Neuronal stem cell (in vitro differentiated cells): ENCODE data around the gene DDX42.

Experiments
- DNase-seq: peaks from one replicate; pipeline ENCODE4 v3.0.0-alpha.2; 2013; ENCODE audit warnings: low spot score
- H2AFZ ChIP-seq: one replicate; pipeline ENCODE4 v1.6.1; 2013; ENCODE audit warnings: mild to moderate bottlenecking, low read length, inconsistent platforms
- H2AK5ac ChIP-seq: 2 replicates; pipeline ENCODE4 v1.6.1; 2013; ENCODE audit warnings: low read depth, mild to moderate bottlenecking, inconsistent platforms, low read length, moderate library complexity, mixed read lengths
- H2BK120ac ChIP-seq: 2 replicates; pipeline ENCODE4 v1.6.1; 2013; ENCODE audit warnings: low read depth, mild to moderate bottlenecking, inconsistent platforms, low read length, moderate library complexity, mixed read lengths
- H2BK12ac ChIP-seq: one replicate; pipeline ENCODE4 v1.6.1; 2013; ENCODE audit warnings: low read length, inconsistent platforms
- H2BK15ac ChIP-seq: 2 replicates; pipeline ENCODE4 v1.6.1; 2013; ENCODE audit warnings: mild to moderate bottlenecking, low read length, inconsistent platforms, mixed read lengths
- H2BK5ac ChIP-seq: one replicate; pipeline ENCODE4 v1.6.1; 2013; ENCODE audit warnings: inconsistent platforms, mild to moderate bottlenecking, low read length, moderate library complexity
- H3K14ac ChIP-seq: one replicate; pipeline ENCODE4 v1.6.1; 2013; ENCODE audit warnings: low read length, inconsistent platforms
- H3K18ac ChIP-seq: 2 replicates; pipeline ENCODE4 v1.6.1; 2013; ENCODE audit warnings: low read length, inconsistent platforms
- H3K23ac ChIP-seq: 2 replicates; pipeline ENCODE4 v1.6.1; 2013; ENCODE audit warnings: low read depth, mild to moderate bottlenecking, mixed read lengths, low read length, inconsistent platforms; ENCODE audit not compliant: poor library complexity
- H3K27ac ChIP-seq: replicated peaks from 3 replicates; pipeline ENCODE4 v1.5.1; 2013; ENCODE audit warnings: low read length, inconsistent platforms
- H3K27me3 ChIP-seq, 3 experiments: 2 replicates each; pipeline ENCODE4 v1.6.1; 2013; ENCODE audit warnings: low read length in 3 of 3, mild to moderate bottlenecking in 2 of 3, inconsistent platforms in 1 of 3, low read depth in 1 of 3, mixed read lengths in 1 of 3, moderate library complexity in 1 of 3; ENCODE audit not compliant: control insufficient read depth in 3 of 3, insufficient read depth in 3 of 3
- H3K36me3 ChIP-seq, 2 donors: replicated peaks in 1 of 2; 2 replicates each; pipeline ENCODE4 v1.6.1; 2013; ENCODE audit warnings: low read length in 2 of 2; ENCODE audit not compliant: control insufficient read depth in 2 of 2, insufficient read depth in 2 of 2
- H3K4ac ChIP-seq: 2 replicates; pipeline ENCODE4 v1.6.1; 2013; ENCODE audit warnings: inconsistent platforms, mild to moderate bottlenecking, low read length, moderate library complexity
- H3K4me1 ChIP-seq, 2 donors: 1 replicate in 1 of 2; 2 replicates in 1 of 2; pipeline ENCODE4 v1.6.1; 2013; ENCODE audit warnings: low read length in 2 of 2, low read depth in 1 of 2; ENCODE audit not compliant: control insufficient read depth in 2 of 2, insufficient read depth in 1 of 2
- H3K4me2 ChIP-seq: one replicate; pipeline ENCODE4 v1.6.1; 2013; ENCODE audit warnings: mild to moderate bottlenecking, low read length, inconsistent platforms; ENCODE audit not compliant: insufficient read depth, poor library complexity, severe bottlenecking
- H3K4me3 ChIP-seq, 2 donors: 2 replicates each; pipeline ENCODE4 v1.5.1; 2013; ENCODE audit warnings: low read length in 2 of 2, mild to moderate bottlenecking in 2 of 2, inconsistent platforms in 1 of 2, moderate library complexity in 1 of 2
- H3K79me1 ChIP-seq: one replicate; pipeline ENCODE4 v1.6.1; 2013; ENCODE audit warnings: low read depth, mild to moderate bottlenecking, inconsistent platforms, low read length, moderate library complexity
- H3K9ac ChIP-seq: one replicate; pipeline ENCODE4 v1.6.1; 2013; ENCODE audit warnings: mild to moderate bottlenecking, low read depth, low read length, inconsistent platforms; ENCODE audit not compliant: poor library complexity
- H3K9me3 ChIP-seq, 2 donors: replicated peaks in 1 of 2; 2 replicates each; pipeline versions ENCODE3 to v1.6.1; 2013; ENCODE audit warnings: low read length in 2 of 2, mild to moderate bottlenecking in 2 of 2, inconsistent platforms in 1 of 2, low read depth in 1 of 2, mixed read lengths in 1 of 2, moderate library complexity in 1 of 2; ENCODE audit not compliant: control insufficient read depth in 2 of 2, insufficient read depth in 1 of 2
- H4K8ac ChIP-seq: one replicate; pipeline ENCODE4 v1.6.1; 2013; ENCODE audit warnings: low read depth, mild to moderate bottlenecking, inconsistent platforms, low read length, moderate library complexity
- H4K91ac ChIP-seq: one replicate; pipeline ENCODE4 v1.6.1; 2013; ENCODE audit warnings: low read length, low read depth, mild to moderate bottlenecking, inconsistent platforms; ENCODE audit not compliant: poor library complexity
- WGBS, 2 donors: extraction: QIAGEN DNeasy Blood & Tissue Kit; methylation state at CpG; one replicate each; pipeline ENCODE4 v1.1.7; 2013; ENCODE audit warnings: missing lambda C conversion rate in 2 of 2, mixed read lengths in 1 of 2; ENCODE audit not compliant: insufficient read length in 2 of 2, insufficient replicate concordance in 1 of 2; ENCODE audit errors: extremely low coverage in 2 of 2; 5-methylcytosine and 5-hydroxymethylcytosine counted together

DDX42 gene

GRCh38 chr17:63805591-63805990 lies 31.6 kb downstream of the DDX42 start:
- H2AK5ac ChIP-seq, result no peak overlapping the region
- H4K91ac ChIP-seq, result no peak overlapping the region
- no peak overlapping the region for H3K27ac ChIP-seq
- DNase-seq, result no peak
- no CpG with 5 or more reads among the region's 2 CpGs for WGBS, 2 donors
- no peak overlapping the region for H3K9ac ChIP-seq
- no peaks in the 10 kb centered on the region for H3K4me1 ChIP-seq
- no peak overlapping the region for H3K18ac ChIP-seq
- H3K9me3 ChIP-seq, result no peaks in the 10 kb centered on the region
- no peaks in the 10 kb centered on the region for H3K79me1 ChIP-seq
- H3K23ac ChIP-seq, result no peak overlapping the region
- H3K14ac ChIP-seq, result no peak overlapping the region
- no peak overlapping the region for H2AFZ ChIP-seq
- no peak overlapping the region for H2BK15ac ChIP-seq
- no peaks in the 10 kb centered on the region for H3K27me3 ChIP-seq
- no peak overlapping the region for H2BK5ac ChIP-seq
- no peak overlapping the region for H3K4ac ChIP-seq
- H4K8ac ChIP-seq, result no peak overlapping the region
- H3K4me3 ChIP-seq, result no peak overlapping the region
- H3K4me2 ChIP-seq, result no peak overlapping the region
- peaks cover 29 to 100% of the 10 kb centered on the region in 2 donors for H3K36me3 ChIP-seq
- no peak overlapping the region for H2BK12ac ChIP-seq
- H2BK120ac ChIP-seq, result no peak overlapping the region

- no peak for DNase-seq
- H2BK5ac ChIP-seq, result no peak overlapping the region
- no peak overlapping the region for H3K4me2 ChIP-seq
- no peaks in the 10 kb centered on the region for H3K27me3 ChIP-seq
- H3K79me1 ChIP-seq, result no peaks in the 10 kb centered on the region
- H3K9ac ChIP-seq, result no peak overlapping the region
- no peak overlapping the region for H2BK15ac ChIP-seq
- peaks cover 49 to 100% of the 10 kb centered on the region in 2 donors for H3K36me3 ChIP-seq
- H4K91ac ChIP-seq, result no peak overlapping the region
- H3K9me3 ChIP-seq, result no peaks in the 10 kb centered on the region
- H3K14ac ChIP-seq, result no peak overlapping the region
- H3K4ac ChIP-seq, result no peak overlapping the region
- H3K4me3 ChIP-seq, result no peak overlapping the region
- H2AFZ ChIP-seq, result no peak overlapping the region
- H2BK120ac ChIP-seq, result no peak overlapping the region
- H2BK12ac ChIP-seq, result no peak overlapping the region
- no peak overlapping the region for H3K18ac ChIP-seq
- WGBS, 2 donors, result no CpG with 5 or more reads among the region's 9 CpGs
- no peak overlapping the region for H3K27ac ChIP-seq
- no peaks in the 10 kb centered on the region for H3K4me1 ChIP-seq
- no peak overlapping the region for H2AK5ac ChIP-seq
- no peak overlapping the region for H4K8ac ChIP-seq
- no peak overlapping the region for H3K23ac ChIP-seq
These were observed 36.0 kb downstream of the DDX42 start for GRCh38 chr17:63809970-63810369.

- no peak overlapping the region for H3K18ac ChIP-seq
- H3K27me3 ChIP-seq, result no peaks in the 10 kb centered on the region
- H3K79me1 ChIP-seq, result peaks cover 3% of the 10 kb centered on the region
- H3K4me3 ChIP-seq, result no peak overlapping the region
- no peak overlapping the region for H2AFZ ChIP-seq
- no peak overlapping the region for H2AK5ac ChIP-seq
- no peak overlapping the region for H2BK15ac ChIP-seq
- no peak overlapping the region for H4K91ac ChIP-seq
- no peak overlapping the region for H2BK5ac ChIP-seq
- H3K4ac ChIP-seq, result no peak overlapping the region
- no peak for DNase-seq
- no peak overlapping the region for H3K9ac ChIP-seq
- no peaks in the 10 kb centered on the region for H3K4me1 ChIP-seq
- H3K9me3 ChIP-seq, result no peaks in the 10 kb centered on the region
- no peak overlapping the region for H3K4me2 ChIP-seq
- no peak overlapping the region for H3K27ac ChIP-seq
- H2BK12ac ChIP-seq, result no peak overlapping the region
- H3K14ac ChIP-seq, result no peak overlapping the region
- H2BK120ac ChIP-seq, result no peak overlapping the region
- no peak overlapping the region for H3K23ac ChIP-seq
- H4K8ac ChIP-seq, result no peak overlapping the region
- peaks cover 69 to 100% of the 10 kb centered on the region in 2 donors for H3K36me3 ChIP-seq
- no CpG with 5 or more reads among the region's 2 CpGs for WGBS, 2 donors
These were observed 42.2 kb downstream of the DDX42 start for GRCh38 chr17:63816123-63816522.

GRCh38 chr17:63816669-63817068 lies 42.7 kb downstream of the DDX42 start:
- Histone ChIP-seq H3K27me3 (no peaks in the 10 kb centered on the region), H3K4me1 (no peaks in the 10 kb centered on the region), H3K14ac (no peak overlapping the region), H3K4me2 (no peak overlapping the region), H4K91ac (no peak overlapping the region), H3K9ac (no peak overlapping the region), H3K36me3 (peaks cover 70 to 100% of the 10 kb centered on the region in 2 donors), H2BK12ac (no peak overlapping the region), H4K8ac (no peak overlapping the region), H3K4ac (no peak overlapping the region), H3K18ac (no peak overlapping the region), H3K4me3 (no peak overlapping the region), H2BK120ac (no peak overlapping the region), H3K79me1 (peaks cover 3% of the 10 kb centered on the region), H2AFZ (no peak overlapping the region), H2BK5ac (no peak overlapping the region), H3K27ac (no peak overlapping the region), H2BK15ac (no peak overlapping the region), H2AK5ac (no peak overlapping the region), H3K9me3 (no peaks in the 10 kb centered on the region), H3K23ac (no peak overlapping the region)
- no peak for DNase-seq
- no CpG with 5 or more reads among the region's 4 CpGs for whole genome bisulfite sequencing, 2 donors
